GM18502 (cell line): ENCODE data around the gene SLC16A12.
"Not testable (repeated sequence)": the region's sequence is repeated elsewhere in the genome, so short reads cannot be mapped to it uniquely, and the experiment has no call there.

Experiments used
- ATAC-seq: cut with Tn5 transposase; IDR thresholded peaks from one replicate; pipeline ENCODE4 v1.9.1; 2021; ENCODE audit warnings: mild to moderate bottlenecking; ENCODE audit not compliant: unreplicated experiment, poor library complexity

The SLC16A12 gene

GRCh38 chr10:89398003-89398749, 137.2 kb downstream of the SLC16A12 start:
- no peak for ATAC-seq

DNA sequence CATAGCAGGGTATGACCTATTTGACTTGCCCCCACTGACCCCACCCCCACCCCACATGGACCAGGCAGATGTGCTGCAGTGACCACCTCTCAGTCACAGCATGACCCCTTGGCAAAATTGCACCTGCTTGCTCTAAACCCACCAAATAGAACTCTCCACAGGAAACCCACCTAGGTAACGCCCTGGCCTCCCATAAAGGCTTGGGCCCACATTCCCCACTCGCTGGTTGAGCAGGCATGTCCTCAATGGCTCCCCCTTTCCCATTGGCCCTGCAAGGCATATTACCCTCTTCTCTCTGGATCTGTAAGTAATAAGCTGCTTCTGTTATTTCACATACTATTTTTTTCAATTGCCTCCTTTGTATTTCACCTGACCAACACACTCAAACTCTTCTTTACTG, 140.3 kb downstream of the SLC16A12 start:
- no peak for ATAC-seq

- no peak for ATAC-seq
These were observed 141.5 kb downstream of the SLC16A12 start for GRCh38 chr10:89393898-89394297.

DNA sequence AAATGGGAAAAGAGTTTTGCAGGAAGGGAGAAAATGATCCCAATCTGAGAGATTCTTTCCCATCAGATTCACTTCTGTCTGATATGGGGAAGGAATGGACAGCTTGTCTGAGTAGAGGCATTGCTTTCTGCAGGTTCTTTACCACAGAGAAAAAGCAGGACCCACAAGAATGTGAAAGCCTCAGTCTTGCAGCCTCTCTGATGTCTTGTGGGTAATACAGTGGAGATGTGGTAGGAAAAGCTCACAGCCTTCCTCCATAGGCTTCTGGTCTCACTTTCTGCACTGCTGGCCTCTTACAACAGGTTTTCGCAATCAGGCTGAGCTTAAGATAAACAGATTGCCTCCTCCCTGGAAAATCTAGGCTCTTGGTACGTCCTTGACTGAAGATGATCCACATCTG, 142.4 kb downstream of the SLC16A12 start:
- peak; percentile 42 for ATAC-seq

GRCh38 chr10:89391907-89392756, 143.3 kb downstream of the SLC16A12 start, which contains the start of gene IFIT1:
IFIT1 (plus strand) TSS chr10:89392623; CDS start chr10:89392713, 90 bp downstream.
- ATAC-seq, result peak; percentile 84

DNA sequence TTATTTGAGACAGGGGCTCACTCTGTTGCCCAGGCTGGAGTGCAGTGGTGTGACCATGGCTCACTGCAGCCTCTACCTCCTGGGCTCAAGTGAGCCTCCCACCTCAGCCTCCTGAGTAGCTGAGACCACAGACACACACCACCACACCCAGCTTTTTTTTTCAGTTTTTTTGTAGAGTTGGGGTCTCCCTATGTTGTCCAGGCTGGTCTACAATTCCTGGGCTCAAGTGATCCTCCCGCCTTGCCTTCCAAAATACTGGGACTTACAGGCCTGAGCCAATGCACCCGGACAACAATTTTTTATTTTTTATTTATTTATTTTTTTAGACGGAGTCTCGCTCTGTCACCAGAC, 144.2 kb downstream of the SLC16A12 start:
- ATAC-seq, result not testable (repeated sequence)

DNA sequence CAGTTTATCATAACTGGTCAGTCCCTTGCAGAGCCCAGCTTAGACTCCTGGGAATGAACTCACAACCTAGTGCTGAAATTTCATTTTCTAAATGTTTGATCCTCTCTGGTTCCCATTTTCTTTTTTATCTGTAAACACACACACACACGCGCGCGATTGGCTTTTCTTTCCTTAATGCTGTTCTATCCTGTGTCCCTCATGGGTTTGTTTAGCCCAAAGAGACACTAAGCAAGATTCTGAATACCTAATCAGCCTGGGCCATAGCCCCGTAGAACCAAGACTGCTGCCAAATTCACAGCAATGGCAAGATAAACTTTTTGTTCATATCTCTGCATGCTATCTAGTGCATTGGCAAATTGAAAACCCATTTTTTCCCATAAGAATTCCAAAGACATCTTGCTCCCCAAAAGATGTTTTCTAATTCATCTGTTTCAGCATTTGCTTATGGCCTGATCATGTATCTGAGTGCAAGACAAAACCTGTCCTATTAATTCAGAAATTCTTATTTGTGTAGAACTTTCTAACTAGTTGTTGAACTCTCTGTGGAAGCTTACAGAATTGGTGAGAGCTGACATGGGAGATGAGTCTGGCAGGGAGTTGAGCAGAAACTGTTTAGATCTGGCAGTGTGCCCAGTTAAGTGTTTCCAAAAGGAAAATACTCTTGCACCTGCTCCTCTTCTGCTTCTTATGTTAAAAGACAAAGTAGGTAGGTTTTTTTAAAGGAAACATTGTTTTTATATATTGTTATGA, 144.7 kb downstream of the SLC16A12 start:
- no peak for ATAC-seq

- no peak for ATAC-seq
These were observed 146.1 kb downstream of the SLC16A12 start for GRCh38 chr10:89389254-89389653.

DNA sequence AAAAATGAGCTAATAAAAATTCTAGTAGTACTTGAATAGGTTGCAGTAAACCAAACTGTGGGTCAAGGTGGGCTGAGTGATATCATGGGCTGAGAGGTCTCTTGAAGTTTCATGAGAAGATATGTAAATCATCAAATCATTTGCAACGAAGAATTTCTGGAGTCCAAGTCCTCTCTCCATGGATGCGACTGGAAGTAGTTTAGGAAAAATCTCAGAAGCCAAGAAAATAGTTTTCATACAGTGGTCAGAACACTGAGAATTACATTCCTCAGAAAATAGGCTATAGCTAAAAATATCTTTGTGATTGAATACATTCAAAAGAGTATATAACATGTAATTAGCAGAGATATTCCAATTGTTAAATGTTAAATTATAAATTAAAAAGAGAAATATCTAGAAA, 146.6 kb downstream of the SLC16A12 start:
- ATAC-seq, result no peak

DNA sequence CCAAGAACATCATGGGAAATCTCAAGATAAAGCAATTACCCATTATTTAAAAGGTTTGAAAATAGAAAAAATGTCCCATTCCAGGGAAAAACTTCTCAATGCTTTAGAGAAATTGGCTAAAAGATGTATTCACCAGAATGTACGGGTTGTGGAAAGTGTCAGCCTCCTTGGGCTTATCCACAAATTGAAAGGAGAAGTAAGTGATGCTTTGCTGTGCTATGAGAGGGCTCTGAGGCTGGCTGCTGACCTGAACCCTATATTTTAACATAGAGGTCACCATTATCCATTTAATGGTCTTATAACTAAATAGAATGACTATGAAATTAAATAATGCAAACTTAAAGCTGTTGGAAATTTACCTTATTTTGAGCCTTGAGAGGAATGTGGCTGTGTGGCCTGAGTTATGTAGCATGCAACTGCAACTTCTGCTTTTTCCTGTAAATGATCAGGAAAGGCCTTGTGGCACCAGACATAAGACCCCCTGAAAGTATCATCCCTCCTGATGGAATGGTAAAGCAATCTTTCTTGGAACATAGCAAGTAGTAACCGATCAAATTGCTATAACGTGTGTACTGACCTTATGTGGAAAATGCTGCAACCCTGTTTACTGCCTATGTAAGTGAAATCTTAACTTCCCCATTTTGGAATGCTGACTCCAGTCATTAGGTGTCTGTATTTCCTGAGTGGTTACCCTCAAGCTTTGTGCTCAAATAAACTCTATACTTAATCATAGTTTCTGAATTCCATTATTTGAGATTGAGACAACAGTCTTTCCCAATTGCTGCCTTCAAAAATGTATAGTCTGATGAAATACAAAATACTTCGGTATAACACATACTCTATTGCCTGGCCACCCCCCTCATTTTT, 150.7 kb downstream of the SLC16A12 start:
- ATAC-seq, result no peak

- no peak for ATAC-seq
These were observed 152.6 kb downstream of the SLC16A12 start for GRCh38 chr10:89382757-89383156.
